Heart left ventricle (tissue), 13 donors: Measurements from ENCODE around the gene SUCNR1.

Experiments
- POLR2A ChIP-seq, 2 donors: fragments of 450-650 bp; IDR thresholded peaks; one replicate each; pipeline ENCODE4 v1.6.1; 2017; ENCODE audit warnings: antibody characterized with exemption in 2 of 2, mild to moderate bottlenecking in 2 of 2, moderate library complexity in 2 of 2
- TF ChIP-seq, protein P1 (sequence below), 12 donors: fragments of 200-600 bp; sonication (generic) in 4 of 12; IDR thresholded peaks; one replicate each; pipeline versions ENCODE4 v1.5.0 to v1.8.0; 2018 to 2022; ENCODE audit warnings: antibody characterized with exemption in 12 of 12, mild to moderate bottlenecking in 5 of 12
- donor health status: ischemic (EF 13 %, LVEDD 7.1; RV severe dilation, severe dysfunction).
- donor health status: DM: no; HTN: yes; CAD: no.
- donor health status: DM: no; HTN: no; CAD: no.
- donor health status: ischemic (EF 25% LVEDD 6.9; RV normal size, moderate dysfunction).
- donor health status: ischemic (EF 25% LVEDD 5.7; RV mildly dilated, moderate dysfunction).
- donor health status: ischemic (EF 35%, LVEDD 5.7; RV mildly dilated, moderate dysfunction).
- donor health status: nonischemic (EF 11% LVEDD 7.7; RV severe dilation, severe dysfunction).
- donor health status: DM: yes; HTN: yes; CAD: no.
- donor health status: PGD.
- donor health status: ischemic (EF 29% LVEDD 5.4; RV normal size, mild dysfunction).
- donor health status: nonischemic (EF 23%, LVEDD 6.1; RV moderate dilation, normal function).

DNA sequence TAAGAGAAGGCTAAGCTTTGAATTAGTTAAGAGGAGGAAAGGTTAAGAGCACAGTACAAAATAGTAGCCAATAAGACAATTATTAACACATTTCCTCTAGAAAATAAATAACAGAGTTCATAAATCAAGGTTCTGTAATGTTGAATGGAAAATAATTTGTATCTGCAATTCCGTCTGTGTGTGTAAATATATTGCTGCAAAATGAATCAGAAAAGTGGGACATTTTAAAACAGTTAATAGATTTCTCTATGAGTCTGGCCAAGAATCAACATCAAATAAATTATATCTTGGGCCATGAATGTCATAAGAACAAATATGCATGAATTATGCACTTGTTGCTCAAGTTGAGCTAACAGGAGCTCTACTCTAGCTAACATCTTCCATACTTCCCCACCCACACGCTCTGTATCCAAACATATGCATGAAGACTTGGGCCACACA is 14.2 kb upstream of the SUCNR1 start:
- TF ChIP-seq, protein P1, sequence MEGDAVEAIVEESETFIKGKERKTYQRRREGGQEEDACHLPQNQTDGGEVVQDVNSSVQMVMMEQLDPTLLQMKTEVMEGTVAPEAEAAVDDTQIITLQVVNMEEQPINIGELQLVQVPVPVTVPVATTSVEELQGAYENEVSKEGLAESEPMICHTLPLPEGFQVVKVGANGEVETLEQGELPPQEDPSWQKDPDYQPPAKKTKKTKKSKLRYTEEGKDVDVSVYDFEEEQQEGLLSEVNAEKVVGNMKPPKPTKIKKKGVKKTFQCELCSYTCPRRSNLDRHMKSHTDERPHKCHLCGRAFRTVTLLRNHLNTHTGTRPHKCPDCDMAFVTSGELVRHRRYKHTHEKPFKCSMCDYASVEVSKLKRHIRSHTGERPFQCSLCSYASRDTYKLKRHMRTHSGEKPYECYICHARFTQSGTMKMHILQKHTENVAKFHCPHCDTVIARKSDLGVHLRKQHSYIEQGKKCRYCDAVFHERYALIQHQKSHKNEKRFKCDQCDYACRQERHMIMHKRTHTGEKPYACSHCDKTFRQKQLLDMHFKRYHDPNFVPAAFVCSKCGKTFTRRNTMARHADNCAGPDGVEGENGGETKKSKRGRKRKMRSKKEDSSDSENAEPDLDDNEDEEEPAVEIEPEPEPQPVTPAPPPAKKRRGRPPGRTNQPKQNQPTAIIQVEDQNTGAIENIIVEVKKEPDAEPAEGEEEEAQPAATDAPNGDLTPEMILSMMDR (IDR thresholded peaks at IDR 0.05), result no peak
- TF ChIP-seq POLR2A (IDR thresholded peaks at IDR 0.05), result no peak
